GM19025 (cell line): Measurements from ENCODE around the gene SGSM1.

Source experiments
- ATAC-seq: cut with Tn5 transposase; IDR thresholded peaks from one replicate; pipeline ENCODE4 v1.9.1; 2021; ENCODE audit warnings: mild to moderate bottlenecking, low read depth, moderate library complexity; ENCODE audit not compliant: unreplicated experiment

SGSM1 gene

GRCh38 chr22:24947881-24948280 lies 141.9 kb downstream of the SGSM1 start:
- ATAC-seq = no peak

- no peak for ATAC-seq
Observed at GRCh38 chr22:24948356-24949202, 142.6 kb downstream of the SGSM1 start.

- ATAC-seq = no peak
Observed at GRCh38 chr22:24950272-24950902, 144.4 kb downstream of the SGSM1 start.

- peak; percentile 67 for ATAC-seq
Observed at GRCh38 chr22:24951942-24952836, 146.2 kb downstream of the SGSM1 start, which contains the start of gene KIAA1671. TSS of gene KIAA1671 (plus strand) at chr22:24952716. CDS start at chr22:25028000, 75,284 bp downstream.

- no peak for ATAC-seq
Observed at GRCh38 chr22:24952837-24953383, 146.9 kb downstream of the SGSM1 start.

- no peak for ATAC-seq
Observed at GRCh38 chr22:24953384-24954113, 147.5 kb downstream of the SGSM1 start.

DNA sequence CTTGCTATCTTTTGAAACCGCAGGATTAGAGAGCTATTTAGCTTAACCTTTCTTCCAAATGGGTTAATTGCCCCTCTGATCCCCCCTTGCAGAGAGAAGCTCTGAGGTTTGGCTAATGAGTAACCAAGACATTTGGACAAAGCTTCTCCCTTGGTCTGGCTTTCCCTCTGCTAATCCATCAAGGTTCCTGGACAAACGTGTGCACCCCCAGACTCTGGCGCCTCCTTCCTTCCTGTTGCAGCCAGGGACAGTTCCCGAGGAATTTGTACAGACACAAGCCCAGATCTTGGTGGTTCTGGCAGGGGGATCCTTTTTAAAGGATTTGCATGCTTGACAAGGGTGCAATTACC lies 148.1 kb downstream of the SGSM1 start:
- no peak for ATAC-seq

- no peak for ATAC-seq
Observed at GRCh38 chr22:24954856-24955255, 148.8 kb downstream of the SGSM1 start.

DNA sequence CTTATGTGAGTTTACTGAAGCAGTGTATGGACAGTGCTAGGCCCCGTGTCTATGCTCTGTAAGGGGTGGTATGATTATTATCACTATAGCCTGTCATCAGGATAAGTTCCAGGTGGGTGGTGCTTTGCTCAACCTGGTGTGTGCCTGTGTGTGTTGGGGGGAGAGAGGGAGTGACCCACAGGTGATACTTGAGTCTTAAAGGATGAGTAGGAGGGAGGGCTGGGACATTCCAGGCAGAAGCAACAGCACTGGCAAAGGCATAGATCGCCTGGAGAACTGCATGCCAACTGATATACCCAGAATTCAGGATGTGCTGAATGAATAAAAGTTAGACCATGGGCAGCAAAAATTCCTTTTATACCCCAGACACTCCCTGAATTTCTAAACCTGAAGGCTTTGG lies 151.0 kb downstream of the SGSM1 start:
- no peak for ATAC-seq

DNA sequence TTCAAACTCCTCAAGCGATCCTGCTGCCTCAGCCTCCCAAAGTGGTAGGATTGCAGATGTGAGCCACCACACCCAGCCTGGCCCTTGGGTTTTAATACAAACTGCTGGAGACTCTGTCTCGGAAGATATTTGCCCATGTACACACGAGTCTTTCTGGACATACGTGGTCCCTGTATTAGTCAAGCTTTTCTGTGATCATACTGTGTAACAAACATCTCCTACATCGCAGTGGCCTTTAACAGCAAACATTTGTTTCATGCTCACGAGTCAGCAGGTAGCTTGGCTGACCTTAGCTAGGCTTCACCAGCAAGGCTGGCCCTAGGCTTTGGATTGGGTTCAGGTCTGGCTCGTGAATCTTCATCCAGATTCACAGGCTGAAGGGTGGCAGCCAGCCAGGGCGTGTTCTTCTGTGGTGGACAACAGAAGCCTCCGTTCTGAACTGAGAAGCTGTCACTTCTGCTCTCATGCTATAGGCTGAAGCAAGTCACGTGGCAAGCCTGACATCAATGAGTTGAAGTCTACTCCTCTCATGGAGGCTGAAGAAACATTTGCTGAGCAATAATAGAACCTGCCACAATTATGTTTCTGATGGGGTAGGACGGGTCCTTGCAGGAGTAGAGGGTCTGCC lies 155.3 kb downstream of the SGSM1 start:
- ATAC-seq = no peak

GRCh38 chr22:24962094-24962493 lies 156.1 kb downstream of the SGSM1 start:
- no peak for ATAC-seq

DNA sequence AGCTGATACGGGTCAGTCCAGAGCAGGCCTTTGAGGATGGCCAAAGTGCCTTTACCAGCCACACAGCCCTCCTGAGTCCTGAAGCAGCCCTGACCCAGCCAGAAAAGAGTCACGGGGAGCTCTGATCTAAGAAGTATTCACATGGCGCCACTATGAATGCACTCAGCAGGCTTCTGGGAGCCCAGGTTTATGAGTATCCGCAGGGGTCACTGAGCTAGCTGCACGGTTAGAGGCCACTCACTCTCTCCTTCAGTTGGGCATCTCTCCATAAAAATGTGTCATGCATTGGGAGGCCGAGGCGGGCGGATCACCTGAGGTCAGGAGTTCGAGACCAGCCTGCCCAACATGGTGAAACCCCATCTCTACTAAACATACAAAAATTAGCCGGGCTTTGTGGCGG lies 156.8 kb downstream of the SGSM1 start:
- no peak for ATAC-seq

DNA sequence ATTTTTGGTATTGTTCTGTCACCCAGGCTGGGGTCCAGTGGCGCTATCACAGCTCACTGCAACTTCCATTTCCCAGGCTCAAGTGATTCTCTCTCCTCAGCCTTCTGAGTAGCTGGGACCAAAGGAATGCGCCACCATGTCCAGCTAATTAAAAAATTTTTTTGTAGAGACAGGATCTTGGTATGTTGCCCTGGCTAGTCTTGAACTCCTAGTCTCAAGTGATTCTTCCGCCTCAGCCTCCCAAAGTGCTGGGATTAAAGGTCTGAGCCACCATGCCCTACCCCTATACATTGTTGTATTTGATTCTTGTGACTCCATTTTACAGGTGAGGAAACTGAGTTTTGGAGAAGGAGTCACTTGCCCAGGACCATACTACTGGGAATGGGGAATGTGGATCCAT lies 158.4 kb downstream of the SGSM1 start:
- ATAC-seq = no peak

- ATAC-seq = no peak
Observed at GRCh38 chr22:24965822-24966626, 160.0 kb downstream of the SGSM1 start.

- no peak for ATAC-seq
Observed at GRCh38 chr22:24968066-24968561, 162.1 kb downstream of the SGSM1 start.

DNA sequence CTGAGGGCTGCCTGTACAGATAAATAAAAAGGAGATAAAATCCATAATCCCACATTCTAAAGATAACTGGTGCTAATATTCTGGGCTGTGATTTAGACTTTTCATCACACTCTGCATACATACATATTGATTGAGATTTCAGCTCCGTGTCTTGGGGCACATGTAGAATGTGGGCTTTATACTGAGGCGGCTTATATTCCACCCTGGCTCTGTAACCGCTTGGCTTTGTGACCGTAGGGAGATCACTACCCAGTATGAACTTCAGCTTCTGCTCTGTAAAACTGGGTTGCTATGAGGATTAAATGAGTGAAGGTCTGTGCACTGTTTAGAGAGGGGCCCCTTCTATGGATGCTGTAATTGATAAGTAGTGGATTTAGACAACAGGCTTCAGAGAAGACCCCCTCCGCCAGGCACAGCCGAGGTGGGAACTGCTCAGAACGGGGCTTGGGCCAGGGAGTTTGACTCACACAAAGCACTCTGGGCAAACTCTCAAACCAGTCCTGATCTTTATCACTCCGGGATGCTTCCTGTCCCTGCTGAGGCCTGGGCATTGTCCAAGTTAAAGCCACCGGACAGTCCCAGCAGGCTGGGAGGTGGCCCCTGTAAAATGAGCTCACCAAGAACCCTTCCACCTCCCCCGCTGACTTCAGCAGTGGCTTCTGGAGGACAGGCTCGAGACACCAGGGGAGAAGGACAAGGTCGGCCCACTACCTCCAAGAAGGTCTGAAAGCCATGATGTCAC lies 163.7 kb downstream of the SGSM1 start:
- ATAC-seq = no peak

DNA sequence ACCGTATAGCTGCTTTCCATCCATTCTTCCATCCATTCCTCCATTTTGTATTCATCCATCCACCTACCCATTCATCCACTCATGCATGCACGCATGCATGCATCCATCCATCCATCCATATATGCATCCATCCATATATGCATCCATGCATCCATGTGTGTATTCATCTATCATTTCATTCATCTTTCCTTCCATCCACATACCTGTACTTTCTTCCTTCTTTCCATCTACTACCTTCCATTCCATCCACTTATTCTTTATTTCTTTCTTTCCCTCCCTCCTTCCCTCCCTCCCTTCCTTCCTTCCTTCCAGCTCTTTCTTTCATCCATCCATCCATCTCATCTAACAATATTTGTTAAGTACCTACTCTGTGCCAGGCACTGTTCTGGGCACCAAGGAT lies 166.4 kb downstream of the SGSM1 start:
- no peak for ATAC-seq

DNA sequence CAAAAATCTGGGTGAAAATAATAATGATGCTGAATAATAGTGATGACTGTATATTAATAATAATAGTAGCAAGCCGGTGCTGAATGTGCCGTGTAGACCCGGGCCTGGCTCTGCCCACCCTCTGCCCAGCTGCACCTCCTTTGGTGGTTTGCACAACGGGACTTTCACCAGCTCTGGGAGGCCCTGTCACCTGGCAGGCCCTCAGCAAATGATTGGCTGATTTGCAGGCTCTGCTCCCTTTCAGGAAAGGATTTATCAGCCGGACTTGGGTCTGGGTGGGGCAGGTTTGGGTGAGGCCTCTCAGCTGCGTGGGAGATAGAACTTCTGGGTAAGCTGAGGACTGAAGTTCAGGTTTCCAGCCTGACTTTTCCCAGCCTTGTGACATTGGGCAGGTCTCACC lies 167.9 kb downstream of the SGSM1 start:
- no peak for ATAC-seq
